Stimulated activated CD8-positive, alpha-beta memory T cell treated with anti-CD3 and anti-CD28 coated beads, Interleukin-15, amount 100 ng/mL, for 24 hours (primary cell): ENCODE measurements around the gene IGF1R.

Experiments
- DNase-seq: peaks from one replicate; pipeline ENCODE4 v3.0.0-alpha.2; 2020; ENCODE audit warnings: low read depth

The IGF1R gene

DNA sequence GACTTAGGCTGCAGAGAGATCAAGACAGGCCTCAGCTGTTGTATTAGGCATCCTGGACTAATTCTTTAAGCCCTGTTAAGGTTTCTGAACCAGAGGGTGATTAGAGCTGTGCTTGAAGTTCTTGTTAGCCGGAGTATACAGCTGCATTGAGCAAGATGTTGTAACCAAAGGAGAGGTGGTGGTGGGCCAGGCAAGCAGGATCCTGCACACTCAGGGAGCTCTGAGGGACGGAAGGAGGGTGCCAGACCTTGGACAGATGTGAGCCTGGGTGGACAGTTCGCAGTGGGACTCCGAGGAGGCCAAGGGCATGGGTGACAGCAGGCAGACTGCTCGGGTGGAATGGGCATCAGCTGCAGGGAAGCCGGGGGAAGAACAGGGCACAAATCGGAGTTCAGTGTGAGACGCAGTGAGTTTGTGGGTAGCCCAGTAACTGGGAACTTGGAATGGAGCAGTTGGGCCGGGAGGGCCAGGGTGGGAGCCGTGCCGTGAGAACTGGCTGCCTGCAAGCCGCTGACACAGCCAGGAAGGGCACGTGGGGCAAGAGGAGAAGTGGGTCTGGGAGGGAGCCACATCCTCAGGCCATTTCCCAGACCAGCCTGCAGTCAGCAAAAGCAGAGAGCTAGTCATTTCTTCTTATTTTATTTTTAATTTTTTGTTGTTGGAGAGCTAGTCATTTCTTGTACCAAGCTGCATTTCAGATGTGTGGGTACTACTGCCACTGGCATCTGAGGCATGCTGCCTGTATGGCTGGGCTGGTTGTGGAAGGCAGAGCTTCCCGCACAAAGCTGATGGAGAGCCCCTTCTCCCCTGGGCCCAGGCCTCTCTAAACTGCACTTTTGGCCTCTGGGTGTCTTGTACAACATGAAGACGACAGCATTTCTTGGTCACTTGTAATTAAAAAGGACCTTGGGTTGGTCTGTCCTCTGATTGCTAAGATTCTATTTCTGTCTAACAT lies 298.2 kb downstream of the IGF1R start:
- no peak for DNase-seq

DNA sequence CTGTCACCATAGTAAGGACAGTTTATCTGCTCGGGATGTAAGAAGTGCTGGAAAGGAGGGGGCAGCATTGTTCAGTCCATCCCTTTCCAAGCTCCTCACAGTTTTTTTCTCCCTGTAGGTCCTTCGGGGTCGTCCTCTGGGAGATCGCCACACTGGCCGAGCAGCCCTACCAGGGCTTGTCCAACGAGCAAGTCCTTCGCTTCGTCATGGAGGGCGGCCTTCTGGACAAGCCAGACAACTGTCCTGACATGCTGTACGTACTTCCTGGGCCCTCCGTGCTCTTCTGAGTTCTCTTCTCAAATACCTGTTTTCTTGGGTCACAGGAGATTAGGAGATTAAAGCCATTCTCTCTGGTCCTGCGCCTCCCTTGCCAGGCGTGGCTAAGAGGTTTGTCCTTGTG lies 300.1 kb downstream of the IGF1R start:
- DNase-seq, result no peak

DNA sequence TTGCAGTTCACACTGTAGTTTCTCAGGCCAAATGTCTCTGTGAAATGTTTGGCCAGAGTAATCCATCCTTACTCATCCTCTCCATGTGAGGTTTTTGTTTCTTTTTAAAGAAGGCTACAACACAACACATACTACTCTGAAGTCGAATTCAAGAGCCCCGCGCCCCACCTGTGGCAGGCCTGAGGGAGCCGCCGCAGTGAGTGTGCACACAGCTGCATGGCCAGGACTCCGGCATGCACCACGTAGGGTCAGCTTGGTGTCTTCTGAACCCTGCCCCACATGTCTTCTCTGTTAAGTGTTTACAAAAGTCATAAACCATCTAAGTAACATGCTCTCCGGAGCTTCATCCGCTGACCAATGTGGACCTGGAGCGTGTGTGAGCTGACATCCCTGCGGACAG lies 300.6 kb downstream of the IGF1R start:
- no peak for DNase-seq

DNA sequence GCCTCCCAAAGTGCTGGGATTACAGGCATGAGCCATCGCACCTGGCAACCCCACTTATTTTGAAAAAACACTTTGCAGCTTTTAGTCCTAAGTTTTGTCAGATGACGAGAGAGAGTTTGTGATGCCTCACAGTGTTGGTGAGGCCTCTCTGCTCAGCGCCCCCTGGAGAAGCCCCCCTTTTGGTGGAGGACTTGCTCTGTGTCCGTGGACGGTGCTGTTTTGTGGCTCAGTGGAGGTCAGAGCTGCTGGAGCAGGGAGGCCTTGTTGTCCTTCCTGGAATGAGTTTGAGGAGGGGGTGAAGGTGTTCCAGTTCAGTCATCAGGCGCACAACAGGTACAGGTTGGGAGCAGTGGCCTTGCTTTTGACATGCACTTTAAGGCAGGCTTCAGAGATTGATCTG lies 301.3 kb downstream of the IGF1R start:
- DNase-seq, result no peak

DNA sequence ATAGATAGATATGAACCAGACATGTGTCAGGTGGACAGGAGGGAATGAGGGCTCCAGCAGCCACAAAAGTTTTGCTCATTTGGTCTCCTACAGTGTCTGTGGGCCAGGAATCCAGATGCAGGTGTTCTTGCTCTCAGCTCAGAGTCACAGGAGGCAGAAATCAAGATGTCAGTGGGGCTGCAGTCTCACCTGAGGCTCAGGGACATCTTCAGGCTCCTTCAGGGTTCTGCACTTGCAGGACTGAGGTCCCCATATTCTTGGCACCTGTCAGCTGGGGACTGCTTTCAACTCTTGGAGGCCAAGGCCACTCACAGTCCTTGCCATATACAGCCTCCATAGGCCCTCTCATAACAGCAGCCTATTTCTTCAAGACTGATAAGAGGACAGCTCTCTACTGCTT lies 301.9 kb downstream of the IGF1R start:
- no peak for DNase-seq

DNA sequence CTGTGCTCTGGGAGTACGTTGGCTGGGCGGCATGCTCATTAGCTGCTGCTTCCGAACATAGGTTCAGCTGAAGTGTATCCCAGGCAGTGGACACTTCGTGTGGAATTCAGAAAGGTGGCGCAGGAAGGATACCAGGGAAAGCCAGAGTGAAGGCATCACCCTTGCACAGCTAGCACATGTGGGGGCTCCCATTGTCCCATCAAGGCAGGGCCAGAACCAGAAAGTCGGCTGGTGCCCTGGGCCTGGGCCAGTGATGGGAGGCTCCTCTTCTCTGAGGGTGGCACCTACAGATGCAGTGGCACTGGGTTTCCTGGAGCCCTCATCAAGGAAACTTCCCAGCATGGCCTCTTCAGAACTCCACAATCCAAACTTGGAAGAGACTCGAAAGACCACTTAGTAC lies 302.7 kb downstream of the IGF1R start:
- no peak for DNase-seq

DNA sequence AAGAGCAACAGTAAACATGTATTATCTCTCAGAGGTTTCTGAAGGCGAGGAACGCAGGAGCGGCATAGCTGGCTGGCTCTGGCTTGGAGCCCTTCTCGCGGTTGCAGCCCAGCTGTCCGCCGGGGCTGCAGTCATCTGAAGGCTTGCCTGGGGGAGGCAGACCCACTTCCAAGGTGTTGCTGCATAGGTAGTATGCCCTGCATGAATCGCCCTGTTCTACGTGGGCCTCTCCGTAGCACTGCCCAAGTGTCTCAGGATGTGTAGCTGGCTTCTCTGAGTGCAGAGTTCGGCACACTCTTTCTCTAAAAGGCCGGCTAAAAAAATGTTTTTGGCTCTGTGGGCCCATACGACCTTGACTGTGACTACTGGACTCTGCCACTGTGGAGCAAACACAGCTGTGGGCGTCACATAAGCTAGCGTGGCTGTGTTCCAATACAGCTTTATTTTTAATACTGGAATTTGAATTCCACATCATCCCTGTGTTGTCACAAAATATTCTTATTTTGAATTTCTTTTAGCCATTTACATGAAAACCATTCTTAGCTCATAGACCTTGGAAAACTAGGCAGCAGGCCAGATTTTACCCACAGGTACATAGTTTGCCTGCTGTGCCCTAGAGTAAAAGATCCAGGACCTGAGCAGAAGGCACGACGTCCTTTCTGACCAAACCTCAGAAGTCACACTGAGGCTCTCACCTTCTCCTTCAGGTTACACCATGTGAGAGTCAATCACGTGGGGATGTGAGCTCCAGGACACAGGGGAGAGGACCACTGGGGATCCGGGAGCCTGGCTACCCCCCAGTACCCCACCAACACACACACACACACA lies 303.4 kb downstream of the IGF1R start:
- DNase-seq, result no peak

DNA sequence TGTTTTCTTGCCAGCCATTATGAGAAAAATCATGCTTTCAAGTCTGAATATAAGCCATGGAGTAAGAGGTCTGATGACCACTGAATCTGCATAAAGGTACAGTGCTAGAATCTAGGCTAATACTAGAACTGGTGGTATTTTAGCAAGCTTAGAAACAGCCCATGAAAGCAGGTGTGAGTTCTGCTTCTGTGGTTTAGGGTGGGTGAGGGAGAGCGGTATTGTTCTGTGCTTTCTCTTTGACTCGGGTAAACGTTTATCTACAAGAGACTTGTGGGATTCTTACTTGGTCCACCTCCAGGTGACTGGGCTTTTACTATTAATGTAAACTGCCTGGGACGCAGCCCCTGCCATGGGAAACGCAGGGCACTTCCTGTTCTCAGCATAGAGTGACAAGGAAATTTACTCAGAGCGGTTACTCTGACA lies 304.1 kb downstream of the IGF1R start:
- DNase-seq, result no peak

DNA sequence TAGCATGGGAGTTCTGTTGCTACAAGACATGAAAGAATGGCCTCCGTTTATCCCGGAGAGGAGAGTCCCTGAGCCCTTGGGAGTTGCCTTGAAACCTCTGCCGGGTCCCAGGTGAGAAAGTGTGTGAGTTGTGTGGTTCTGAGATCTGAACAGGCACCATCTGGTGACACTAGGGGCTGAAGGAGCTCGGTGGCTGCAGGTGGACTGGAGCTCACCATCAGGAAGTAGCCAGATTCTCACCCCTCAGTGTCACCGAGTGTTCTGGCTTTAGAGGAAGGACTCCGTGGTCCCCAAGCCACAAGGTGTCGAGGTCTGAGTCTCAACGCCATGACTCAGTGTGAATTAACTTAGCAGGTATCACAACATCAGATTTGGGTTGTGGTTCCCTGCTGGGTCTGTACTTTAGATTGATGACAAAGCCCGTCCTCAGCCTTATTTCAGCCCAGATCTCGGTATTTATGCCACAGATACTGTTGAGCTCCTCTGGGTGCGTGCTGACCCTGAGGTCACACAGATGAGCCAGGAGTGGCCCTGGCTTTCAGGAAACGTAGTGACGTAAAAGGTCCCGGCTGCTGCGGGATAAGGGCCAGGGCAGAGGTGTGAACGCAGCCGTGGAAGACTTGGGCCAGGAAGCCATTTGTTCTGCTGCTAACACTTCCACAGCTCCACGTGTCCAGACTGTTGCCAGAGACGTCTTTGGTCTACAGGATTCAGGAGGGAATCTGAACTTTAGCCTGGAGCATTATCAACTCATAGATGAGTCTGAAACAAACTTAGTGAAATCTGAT lies 304.9 kb downstream of the IGF1R start:
- DNase-seq, result no peak

DNA sequence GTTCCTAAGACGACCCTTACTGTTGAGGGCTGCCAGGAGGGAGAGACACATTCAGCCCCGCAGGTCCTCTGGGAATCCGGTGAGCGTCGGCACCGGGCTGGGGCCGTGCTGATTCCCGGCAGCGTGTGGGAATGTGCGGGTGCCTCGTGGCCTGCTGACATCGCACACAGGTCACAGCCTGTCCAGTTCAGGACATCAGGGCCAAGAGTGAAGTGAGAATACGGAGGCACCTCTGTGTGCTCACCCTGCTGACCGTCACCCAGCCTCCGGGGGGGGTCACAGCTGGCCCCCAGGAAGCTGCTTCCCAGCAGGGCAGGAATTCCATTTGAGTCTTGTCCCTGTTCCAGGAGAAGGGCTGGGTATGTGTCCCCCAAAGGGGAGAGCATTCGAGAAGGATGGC lies 305.6 kb downstream of the IGF1R start:
- DNase-seq, result no peak

DNA sequence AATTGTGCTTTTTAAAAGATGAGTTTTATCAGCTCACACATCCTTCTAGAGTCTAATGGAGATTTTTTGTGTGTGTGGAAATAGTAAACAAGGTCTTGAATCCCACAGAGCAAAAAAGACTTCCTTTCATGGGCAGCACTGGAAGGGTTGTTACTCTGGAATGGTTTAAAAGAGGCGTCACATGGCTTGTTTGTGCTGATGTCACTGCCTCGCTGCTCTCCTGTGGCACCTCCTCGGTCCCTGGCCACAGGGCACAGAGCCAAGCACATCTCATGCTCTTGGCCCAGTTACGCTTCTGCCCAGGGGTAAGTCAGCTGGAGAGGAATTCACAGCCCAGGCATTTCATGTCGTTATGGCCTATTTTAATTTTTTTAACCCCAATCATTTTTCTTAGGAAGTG lies 306.1 kb downstream of the IGF1R start:
- no peak for DNase-seq

DNA sequence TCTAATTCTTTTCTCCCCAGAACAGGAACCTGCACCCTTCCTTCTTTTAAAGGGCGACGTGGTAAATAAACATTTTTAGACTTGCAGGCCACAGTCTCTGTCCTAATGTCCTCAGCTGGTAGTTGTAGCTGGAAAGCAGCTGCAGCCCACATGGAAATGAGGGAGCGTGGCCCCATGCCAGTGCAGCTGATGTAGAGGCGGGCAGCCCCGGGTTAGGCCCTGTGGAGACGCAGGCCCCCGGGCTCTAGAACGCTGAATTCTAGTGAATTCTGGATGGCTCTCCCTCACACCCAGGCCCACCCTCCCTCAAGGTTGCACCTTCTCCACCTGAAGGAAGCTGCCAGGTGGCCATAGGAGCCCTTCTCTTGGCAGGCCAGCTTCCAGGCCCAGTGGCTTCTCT lies 307.0 kb downstream of the IGF1R start:
- no peak for DNase-seq

DNA sequence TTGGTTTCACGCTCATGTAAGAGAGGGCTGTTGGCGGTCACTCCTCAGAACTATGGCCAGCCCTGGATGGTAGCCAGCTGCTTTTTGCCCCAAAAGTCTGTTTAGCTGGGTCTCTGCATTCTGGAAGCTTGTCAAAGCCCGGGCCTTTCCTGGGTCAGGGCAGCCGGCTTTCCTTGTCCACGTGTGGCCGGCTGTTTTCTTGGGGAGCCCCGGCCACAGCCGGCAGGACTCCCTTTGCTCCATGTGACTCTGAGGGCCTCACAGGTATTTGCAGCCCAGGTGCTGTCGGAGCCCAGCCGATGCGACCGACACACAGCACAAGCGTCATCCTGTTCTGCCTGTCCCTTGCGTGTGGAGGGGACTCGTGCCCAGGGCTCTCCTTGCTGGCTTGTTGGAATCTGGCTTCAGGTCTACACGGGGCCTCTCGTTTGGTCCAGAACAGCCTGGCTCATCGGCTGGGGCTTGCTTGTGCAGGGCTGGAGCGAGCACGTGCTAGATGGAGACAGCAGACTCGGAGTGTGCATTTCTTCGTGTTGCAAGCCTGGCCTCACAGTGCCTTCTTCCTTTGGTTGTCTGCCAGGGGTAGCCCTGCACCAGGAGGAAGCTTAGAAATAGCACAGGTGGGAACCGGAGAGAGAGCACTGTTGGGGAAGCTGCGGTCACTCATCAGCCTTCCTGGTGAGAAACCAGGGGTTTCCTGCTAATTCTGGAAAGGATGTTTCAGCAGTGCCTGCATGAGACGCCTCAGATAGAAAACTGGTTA lies 307.8 kb downstream of the IGF1R start:
- no peak for DNase-seq

DNA sequence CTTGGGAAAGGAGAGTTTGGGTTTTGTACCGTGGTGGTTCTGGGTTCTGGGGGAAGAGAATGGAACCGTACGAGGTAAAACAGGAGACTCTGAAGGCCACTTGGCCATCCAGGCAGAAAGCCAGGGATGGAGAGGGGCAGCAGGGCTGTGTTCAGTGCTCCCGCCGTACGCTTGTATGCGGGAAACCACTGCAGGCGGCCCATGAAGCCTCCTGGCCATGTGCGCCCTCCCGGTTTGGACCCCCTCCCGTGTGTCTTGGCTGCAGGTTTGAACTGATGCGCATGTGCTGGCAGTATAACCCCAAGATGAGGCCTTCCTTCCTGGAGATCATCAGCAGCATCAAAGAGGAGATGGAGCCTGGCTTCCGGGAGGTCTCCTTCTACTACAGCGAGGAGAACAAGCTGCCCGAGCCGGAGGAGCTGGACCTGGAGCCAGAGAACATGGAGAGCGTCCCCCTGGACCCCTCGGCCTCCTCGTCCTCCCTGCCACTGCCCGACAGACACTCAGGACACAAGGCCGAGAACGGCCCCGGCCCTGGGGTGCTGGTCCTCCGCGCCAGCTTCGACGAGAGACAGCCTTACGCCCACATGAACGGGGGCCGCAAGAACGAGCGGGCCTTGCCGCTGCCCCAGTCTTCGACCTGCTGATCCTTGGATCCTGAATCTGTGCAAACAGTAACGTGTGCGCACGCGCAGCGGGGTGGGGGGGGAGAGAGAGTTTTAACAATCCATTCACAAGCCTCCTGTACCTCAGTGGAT lies 308.6 kb downstream of the IGF1R start:
- DNase-seq, result no peak

DNA sequence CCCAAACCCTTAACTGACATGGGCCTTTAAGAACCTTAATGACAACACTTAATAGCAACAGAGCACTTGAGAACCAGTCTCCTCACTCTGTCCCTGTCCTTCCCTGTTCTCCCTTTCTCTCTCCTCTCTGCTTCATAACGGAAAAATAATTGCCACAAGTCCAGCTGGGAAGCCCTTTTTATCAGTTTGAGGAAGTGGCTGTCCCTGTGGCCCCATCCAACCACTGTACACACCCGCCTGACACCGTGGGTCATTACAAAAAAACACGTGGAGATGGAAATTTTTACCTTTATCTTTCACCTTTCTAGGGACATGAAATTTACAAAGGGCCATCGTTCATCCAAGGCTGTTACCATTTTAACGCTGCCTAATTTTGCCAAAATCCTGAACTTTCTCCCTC lies 309.3 kb downstream of the IGF1R start:
- DNase-seq, result no peak

DNA sequence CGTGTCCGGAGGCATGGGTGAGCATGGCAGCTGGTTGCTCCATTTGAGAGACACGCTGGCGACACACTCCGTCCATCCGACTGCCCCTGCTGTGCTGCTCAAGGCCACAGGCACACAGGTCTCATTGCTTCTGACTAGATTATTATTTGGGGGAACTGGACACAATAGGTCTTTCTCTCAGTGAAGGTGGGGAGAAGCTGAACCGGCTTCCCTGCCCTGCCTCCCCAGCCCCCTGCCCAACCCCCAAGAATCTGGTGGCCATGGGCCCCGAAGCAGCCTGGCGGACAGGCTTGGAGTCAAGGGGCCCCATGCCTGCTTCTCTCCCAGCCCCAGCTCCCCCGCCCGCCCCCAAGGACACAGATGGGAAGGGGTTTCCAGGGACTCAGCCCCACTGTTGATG lies 309.7 kb downstream of the IGF1R start:
- DNase-seq, result no peak

DNA sequence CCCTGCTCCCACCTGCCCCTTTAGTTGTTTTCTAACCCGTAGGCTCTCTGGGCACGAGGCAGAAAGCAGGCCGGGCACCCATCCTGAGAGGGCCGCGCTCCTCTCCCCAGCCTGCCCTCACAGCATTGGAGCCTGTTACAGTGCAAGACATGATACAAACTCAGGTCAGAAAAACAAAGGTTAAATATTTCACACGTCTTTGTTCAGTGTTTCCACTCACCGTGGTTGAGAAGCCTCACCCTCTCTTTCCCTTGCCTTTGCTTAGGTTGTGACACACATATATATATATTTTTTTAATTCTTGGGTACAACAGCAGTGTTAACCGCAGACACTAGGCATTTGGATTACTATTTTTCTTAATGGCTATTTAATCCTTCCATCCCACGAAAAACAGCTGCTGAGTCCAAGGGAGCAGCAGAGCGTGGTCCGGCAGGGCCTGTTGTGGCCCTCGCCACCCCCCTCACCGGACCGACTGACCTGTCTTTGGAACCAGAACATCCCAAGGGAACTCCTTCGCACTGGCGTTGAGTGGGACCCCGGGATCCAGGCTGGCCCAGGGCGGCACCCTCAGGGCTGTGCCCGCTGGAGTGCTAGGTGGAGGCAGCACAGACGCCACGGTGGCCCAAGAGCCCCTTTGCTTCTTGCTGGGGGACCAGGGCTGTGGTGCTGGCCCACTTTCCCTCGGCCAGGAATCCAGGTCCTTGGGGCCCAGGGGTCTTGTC lies 310.7 kb downstream of the IGF1R start:
- DNase-seq, result no peak

DNA sequence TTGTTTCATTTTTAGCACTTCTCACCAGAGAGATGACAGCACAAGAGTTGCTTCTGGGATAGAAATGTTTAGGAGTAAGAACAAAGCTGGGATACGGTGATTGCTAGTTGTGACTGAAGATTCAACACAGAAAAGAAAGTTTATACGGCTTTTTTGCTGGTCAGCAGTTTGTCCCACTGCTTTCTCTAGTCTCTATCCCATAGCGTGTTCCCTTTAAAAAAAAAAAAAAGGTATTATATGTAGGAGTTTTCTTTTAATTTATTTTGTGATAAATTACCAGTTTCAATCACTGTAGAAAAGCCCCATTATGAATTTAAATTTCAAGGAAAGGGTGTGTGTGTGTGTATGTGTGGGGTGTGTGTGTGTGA lies 311.3 kb downstream of the IGF1R start:
- DNase-seq, result no peak

DNA sequence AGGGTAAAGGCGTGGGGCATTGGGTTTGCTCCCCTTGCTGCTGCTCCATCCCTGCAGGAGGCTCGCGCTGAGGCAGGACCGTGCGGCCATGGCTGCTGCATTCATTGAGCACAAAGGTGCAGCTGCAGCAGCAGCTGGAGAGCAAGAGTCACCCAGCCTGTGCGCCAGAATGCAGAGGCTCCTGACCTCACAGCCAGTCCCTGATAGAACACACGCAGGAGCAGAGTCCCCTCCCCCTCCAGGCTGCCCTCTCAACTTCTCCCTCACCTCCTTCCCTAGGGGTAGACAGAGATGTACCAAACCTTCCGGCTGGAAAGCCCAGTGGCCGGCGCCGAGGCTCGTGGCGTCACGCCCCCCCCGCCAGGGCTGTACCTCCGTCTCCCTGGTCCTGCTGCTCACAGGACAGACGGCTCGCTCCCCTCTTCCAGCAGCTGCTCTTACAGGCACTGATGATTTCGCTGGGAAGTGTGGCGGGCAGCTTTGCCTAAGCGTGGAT lies 312.3 kb downstream of the IGF1R start:
- no peak for DNase-seq

DNA sequence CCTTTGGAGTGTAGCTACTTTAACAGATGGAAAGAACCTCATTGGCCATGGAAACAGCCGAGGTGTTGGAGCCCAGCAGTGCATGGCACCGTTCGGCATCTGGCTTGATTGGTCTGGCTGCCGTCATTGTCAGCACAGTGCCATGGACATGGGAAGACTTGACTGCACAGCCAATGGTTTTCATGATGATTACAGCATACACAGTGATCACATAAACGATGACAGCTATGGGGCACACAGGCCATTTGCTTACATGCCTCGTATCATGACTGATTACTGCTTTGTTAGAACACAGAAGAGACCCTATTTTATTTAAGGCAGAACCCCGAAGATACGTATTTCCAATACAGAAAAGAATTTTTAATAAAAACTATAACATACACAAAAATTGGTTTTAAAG lies 315.1 kb downstream of the IGF1R start:
- no peak for DNase-seq
